Muscle of leg (tissue), 11 donors: ENCODE data around the gene PLPP2. TPM values are rescaled to one million over a fixed set of nuclear protein-coding genes. Genes with fewer than 3 reads are reported as not detected.

Experiments used
- DNase-seq: peaks from one replicate; pipeline ENCODE4 v3.0.0; 2013
- H3K27ac ChIP-seq: one replicate; pipeline ENCODE4 v1.5.1; 2013; ENCODE audit warnings: mild to moderate bottlenecking, low read length, control low read depth
- H3K27me3 ChIP-seq: one replicate; pipeline ENCODE4 v1.6.1; 2013; ENCODE audit warnings: low read length; ENCODE audit not compliant: control insufficient read depth, insufficient read depth
- H3K36me3 ChIP-seq: one replicate; pipeline ENCODE4 v1.6.1; 2013; ENCODE audit warnings: low read length; ENCODE audit not compliant: control insufficient read depth, insufficient read depth
- H3K4me1 ChIP-seq: one replicate; pipeline ENCODE4 v1.6.1; 2013; ENCODE audit warnings: low read length; ENCODE audit not compliant: control insufficient read depth, insufficient read depth
- H3K4me3 ChIP-seq: one replicate; pipeline ENCODE4 v1.5.1; 2013; ENCODE audit warnings: low read length, control low read depth
- H3K9me3 ChIP-seq: replicated peaks from 2 replicates; pipeline ENCODE4 v1.6.1; 2013; ENCODE audit warnings: low read depth, low read length; ENCODE audit not compliant: control insufficient read depth
- WGBS: methylation state at CpG from one replicate; pipeline ENCODE4 v1.1.5; 2013; ENCODE audit warnings: missing lambda C conversion rate; ENCODE audit not compliant: insufficient coverage; 5-methylcytosine and 5-hydroxymethylcytosine counted together
- polyA plus RNA-seq, 8 donors: library from polyadenylated mRNA; unstranded; fragments of 120-200 nt; gene quantifications; one replicate each; pipeline versions ENCODE4 v1.2.1 to v1.2.3, GENCODE V29; 2013; ENCODE audit warnings: inconsistent platforms in 1 of 8, low replicate concordance in 1 of 8; ENCODE audit not compliant: insufficient read length in 8 of 8, insufficient read depth in 1 of 8
- total RNA-seq: library from RNA; stranded (reverse); fragments of 120-200 nt; gene quantifications from one replicate; pipeline ENCODE4 v1.2.4, GENCODE V29; 2013

PLPP2 gene
- total and polyA plus RNA-seq, 9 donors, result 0.21 to 1.6 (median 0.43) TPM

DNA sequence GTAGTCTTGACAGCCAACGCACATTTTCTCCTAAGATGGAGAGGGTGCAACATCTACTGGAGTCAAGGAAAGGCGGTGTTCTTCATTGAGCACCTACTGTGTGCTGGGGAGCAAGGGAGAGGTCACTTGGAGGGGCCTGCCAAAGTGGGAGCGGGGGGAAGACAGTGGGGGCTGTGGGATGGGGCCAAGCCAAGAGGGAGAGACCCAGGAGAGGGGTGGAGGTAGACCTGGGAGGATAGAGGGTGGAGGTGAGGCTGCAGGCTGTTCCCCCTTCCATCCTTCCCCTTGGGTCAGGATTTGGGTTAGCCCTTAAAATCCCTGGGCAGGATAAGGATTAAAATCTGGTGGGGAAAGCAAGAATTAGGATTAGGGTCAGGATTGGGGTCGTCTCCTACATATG lies 1.7 kb upstream of the PLPP2 start:
- 90% methylated on average over 2 of the region's 4 CpGs for WGBS
- DNase-seq, result no peak
- H3K27me3 ChIP-seq, result peaks cover 70% of the 10 kb centered on the region

GRCh38 chr19:292281-292884 lies 1.2 kb upstream of the PLPP2 start:
- no peak overlapping the region for H3K27ac ChIP-seq
- H3K9me3 ChIP-seq, result no peaks in the 10 kb centered on the region
- DNase-seq, result no peak
- no peak overlapping the region for H3K4me3 ChIP-seq
- H3K36me3 ChIP-seq, result no peaks in the 10 kb centered on the region
- 73% methylated on average over 10 of the region's 15 CpGs for WGBS
- H3K27me3 ChIP-seq, result peaks cover 72% of the 10 kb centered on the region
- peaks cover 25% of the 10 kb centered on the region for H3K4me1 ChIP-seq

More for the DNA sequence above, 1.7 kb upstream of the PLPP2 start:
- H3K4me3 ChIP-seq, result no peak overlapping the region
- no peaks in the 10 kb centered on the region for H3K36me3 ChIP-seq
- peaks cover 25% of the 10 kb centered on the region for H3K4me1 ChIP-seq
- H3K27ac ChIP-seq, result no peak overlapping the region
- no peaks in the 10 kb centered on the region for H3K9me3 ChIP-seq

DNA sequence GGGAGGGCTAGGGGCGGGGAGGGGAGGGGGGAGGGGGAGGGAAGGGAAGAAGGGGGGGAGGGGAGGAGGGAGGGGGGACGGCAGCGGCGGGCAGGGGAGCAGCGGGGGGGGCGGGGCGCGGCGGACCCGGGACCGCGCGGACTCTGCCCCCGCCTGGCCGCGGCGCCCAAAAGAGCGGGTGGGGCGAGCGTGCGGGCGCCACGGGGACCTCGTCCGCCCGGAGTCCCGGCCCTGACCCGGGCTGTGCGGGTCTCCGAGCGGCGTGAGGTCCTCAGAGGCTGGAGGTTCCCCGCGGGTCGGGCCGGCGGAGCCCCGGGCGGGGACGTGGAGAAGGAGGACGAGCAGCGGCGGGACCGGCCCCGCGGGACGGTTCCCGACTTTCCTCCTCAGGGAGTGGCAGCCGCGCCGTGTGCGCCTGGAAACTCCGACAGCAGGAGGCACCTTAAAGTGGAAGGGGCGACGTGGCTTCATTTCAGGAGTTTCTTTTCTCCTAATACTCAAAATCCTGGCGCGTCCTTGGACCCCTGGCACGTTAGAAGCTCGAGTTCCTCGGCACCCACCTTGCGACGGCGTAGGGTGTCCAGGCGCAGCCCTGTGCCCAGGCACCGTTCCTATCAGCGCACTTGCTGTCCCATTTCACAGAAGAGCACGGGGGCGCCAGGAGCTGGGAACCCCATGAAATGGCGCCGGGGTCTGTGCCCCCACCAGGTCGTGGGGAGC lies 518 bp upstream of the PLPP2 start:
- peaks cover 72% of the 10 kb centered on the region for H3K27me3 ChIP-seq
- no peaks in the 10 kb centered on the region for H3K36me3 ChIP-seq
- H3K4me1 ChIP-seq, result peaks cover 25% of the 10 kb centered on the region
- no peak overlapping the region for H3K4me3 ChIP-seq
- WGBS, result 42% methylated on average over 52 of the region's 71 CpGs
- no peak for DNase-seq
- no peaks in the 10 kb centered on the region for H3K9me3 ChIP-seq
- H3K27ac ChIP-seq, result no peak overlapping the region

- Histone ChIP-seq H3K9me3 (no peaks in the 10 kb centered on the region), H3K4me3 (no peak overlapping the region), H3K4me1 (peaks cover 20% of the 10 kb centered on the region), H3K27me3 (peaks cover 70% of the 10 kb centered on the region), H3K27ac (no peak overlapping the region), H3K36me3 (no peaks in the 10 kb centered on the region)
- DNase-seq, result no peak
- WGBS, result 2% methylated on average over 49 of the region's 51 CpGs
These were observed 714 bp downstream of the PLPP2 start for GRCh38 chr19:290372-291005.

- peaks cover 16% of the 10 kb centered on the region for H3K4me1 ChIP-seq
- no peak overlapping the region for H3K4me3 ChIP-seq
- no peak overlapping the region for H3K27ac ChIP-seq
- H3K9me3 ChIP-seq, result no peaks in the 10 kb centered on the region
- DNase-seq, result no peak
- 29% methylated on average over 20 of the region's 26 CpGs for WGBS
- H3K36me3 ChIP-seq, result no peaks in the 10 kb centered on the region
- peaks cover 66% of the 10 kb centered on the region for H3K27me3 ChIP-seq
These were observed 1.4 kb downstream of the PLPP2 start for GRCh38 chr19:289651-290371.

DNA sequence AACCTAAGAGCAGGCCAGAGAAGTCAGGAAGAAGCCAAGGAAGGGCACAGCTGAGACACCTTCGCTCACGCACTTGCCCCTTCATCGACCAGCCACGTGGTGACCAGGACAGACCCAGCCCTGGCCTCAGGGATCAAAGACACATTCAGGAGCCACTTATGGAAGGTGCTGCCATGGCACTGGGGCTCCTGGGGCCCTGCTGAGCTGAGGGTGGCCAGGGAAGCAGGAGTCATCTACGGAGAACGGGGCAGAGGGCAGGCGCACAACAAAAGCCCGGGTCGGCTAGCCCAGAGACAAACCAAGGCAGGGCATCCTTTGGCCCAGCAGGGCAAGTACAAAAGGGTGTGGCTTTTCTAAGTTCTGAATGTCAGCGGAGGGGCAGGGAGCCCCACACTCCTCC lies 2.3 kb downstream of the PLPP2 start:
- H3K4me1 ChIP-seq, result peaks cover 7% of the 10 kb centered on the region
- no peak for DNase-seq
- WGBS, result 69% methylated on average over 9 of the region's 10 CpGs
- H3K36me3 ChIP-seq, result no peaks in the 10 kb centered on the region
- H3K9me3 ChIP-seq, result no peaks in the 10 kb centered on the region
- peaks cover 57% of the 10 kb centered on the region for H3K27me3 ChIP-seq
- no peak overlapping the region for H3K27ac ChIP-seq
- H3K4me3 ChIP-seq, result no peak overlapping the region

- H3K27ac ChIP-seq, result no peak overlapping the region
- H3K27me3 ChIP-seq, result peaks cover 42% of the 10 kb centered on the region
- no peak overlapping the region for H3K4me3 ChIP-seq
- DNase-seq, result no peak
- peaks cover 5% of the 10 kb centered on the region for H3K4me1 ChIP-seq
- no peaks in the 10 kb centered on the region for H3K36me3 ChIP-seq
- 71% methylated on average over 19 of the region's 19 CpGs for WGBS
- H3K9me3 ChIP-seq, result no peaks in the 10 kb centered on the region
These were observed 3.8 kb downstream of the PLPP2 start for GRCh38 chr19:287381-287871.

DNA sequence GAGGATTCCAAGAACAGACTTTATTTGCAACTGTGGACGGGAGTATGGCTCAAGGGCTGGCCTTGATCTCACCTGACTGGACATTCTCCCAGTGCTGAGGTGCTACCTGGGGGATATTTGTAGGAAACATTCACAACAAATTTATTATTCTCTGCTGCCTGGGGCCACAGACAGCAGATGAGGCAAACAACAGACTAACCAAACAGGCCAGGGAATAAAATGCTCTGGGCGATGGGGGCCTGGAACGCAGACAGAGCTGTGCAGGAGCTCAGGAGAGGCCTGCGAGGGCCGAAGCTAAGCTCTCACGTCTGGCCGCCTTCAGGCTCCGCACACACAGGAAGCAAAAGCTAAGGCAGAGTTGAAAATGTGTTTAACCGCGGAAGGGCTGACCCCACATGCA lies 7.8 kb downstream of the PLPP2 start:
- WGBS, result 61% methylated on average over 4 of the region's 10 CpGs
- peaks cover 11% of the 10 kb centered on the region for H3K27me3 ChIP-seq
- no peak for DNase-seq
- no peaks in the 10 kb centered on the region for H3K9me3 ChIP-seq
- H3K4me3 ChIP-seq, result no peak overlapping the region
- no peaks in the 10 kb centered on the region for H3K36me3 ChIP-seq
- no peaks in the 10 kb centered on the region for H3K4me1 ChIP-seq
- no peak overlapping the region for H3K27ac ChIP-seq

- Histone ChIP-seq H3K9me3 (no peaks in the 10 kb centered on the region), H3K27me3 (peaks cover 7% of the 10 kb centered on the region), H3K36me3 (no peaks in the 10 kb centered on the region), H3K4me1 (no peaks in the 10 kb centered on the region), H3K27ac (no peak overlapping the region), H3K4me3 (no peak overlapping the region)
- DNase-seq, result no peak
- no CpG with 5 or more reads among the region's 13 CpGs for WGBS
These were observed 8.7 kb downstream of the PLPP2 start for GRCh38 chr19:282501-282900.

DNA sequence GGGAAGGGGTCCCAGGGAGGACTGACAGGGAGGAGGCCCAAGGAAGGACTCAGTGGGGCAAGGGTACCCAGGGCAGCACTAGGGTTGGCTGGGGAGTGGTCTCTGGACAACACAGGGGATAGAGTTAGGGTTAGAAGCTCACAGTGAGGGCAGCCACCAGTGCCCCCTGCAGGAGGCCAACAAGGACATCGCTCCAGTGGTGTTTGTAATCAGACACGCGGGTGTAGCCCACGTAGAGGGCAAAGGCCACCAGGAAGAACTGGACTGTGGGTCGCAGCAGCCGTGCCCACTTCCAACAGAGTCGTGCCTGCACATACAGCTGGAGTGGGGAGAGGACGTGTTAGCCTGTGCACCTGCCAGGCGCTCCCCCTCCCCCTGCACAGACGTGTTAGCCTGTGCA lies 9.2 kb downstream of the PLPP2 start:
- H3K9me3 ChIP-seq, result no peaks in the 10 kb centered on the region
- no peak for DNase-seq
- H3K36me3 ChIP-seq, result no peaks in the 10 kb centered on the region
- no peaks in the 10 kb centered on the region for H3K4me1 ChIP-seq
- no peak overlapping the region for H3K4me3 ChIP-seq
- WGBS, result 80% methylated on average over 4 of the region's 10 CpGs
- H3K27ac ChIP-seq, result no peak overlapping the region
- peaks cover 11% of the 10 kb centered on the region for H3K27me3 ChIP-seq
